ENCODE results near the gene ACTG1.

The ACTG1 gene

DNA sequence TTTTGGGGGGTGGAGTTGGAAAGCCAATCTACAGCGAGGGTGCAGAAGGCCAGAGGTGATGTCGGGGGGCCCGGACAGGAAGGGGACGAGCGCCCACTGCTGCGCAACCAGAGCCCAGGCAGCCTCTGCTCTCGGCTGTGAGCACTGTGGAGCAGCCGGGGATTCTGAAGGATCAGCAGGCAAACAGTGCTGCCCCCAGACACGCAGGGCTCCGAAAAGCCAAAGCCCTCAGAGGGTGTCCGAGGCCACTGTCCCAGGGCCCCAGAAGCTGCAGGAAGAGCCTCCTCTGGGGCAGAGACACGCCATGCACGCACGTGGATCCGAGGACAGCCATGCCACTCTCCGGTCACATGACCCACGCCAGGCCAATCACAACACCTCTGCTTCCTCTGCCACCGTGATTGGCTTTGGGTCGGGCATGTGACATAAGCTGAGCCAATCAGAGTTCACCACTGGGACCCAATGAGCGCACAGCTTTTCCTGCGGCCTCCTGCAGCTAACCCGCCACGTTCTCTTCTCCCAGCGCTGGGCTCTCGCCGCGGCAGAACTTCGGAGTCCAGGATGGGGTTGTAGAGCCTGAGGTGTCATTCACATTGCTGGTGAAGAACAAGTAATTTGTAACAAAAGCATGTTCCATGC lies 40.7 kb downstream of the ACTG1 start:
- no peak overlapping the region for H3K27ac ChIP-seq (ENCODE audit: low read length)
- no peaks in the 10 kb centered on the region for H3K27me3 ChIP-seq (ENCODE audit: low read depth, low read length)
- no peak overlapping the region for H3K4me3 ChIP-seq (ENCODE audit: low read depth in 1 of 2, low read length in 2 of 2)

DNA sequence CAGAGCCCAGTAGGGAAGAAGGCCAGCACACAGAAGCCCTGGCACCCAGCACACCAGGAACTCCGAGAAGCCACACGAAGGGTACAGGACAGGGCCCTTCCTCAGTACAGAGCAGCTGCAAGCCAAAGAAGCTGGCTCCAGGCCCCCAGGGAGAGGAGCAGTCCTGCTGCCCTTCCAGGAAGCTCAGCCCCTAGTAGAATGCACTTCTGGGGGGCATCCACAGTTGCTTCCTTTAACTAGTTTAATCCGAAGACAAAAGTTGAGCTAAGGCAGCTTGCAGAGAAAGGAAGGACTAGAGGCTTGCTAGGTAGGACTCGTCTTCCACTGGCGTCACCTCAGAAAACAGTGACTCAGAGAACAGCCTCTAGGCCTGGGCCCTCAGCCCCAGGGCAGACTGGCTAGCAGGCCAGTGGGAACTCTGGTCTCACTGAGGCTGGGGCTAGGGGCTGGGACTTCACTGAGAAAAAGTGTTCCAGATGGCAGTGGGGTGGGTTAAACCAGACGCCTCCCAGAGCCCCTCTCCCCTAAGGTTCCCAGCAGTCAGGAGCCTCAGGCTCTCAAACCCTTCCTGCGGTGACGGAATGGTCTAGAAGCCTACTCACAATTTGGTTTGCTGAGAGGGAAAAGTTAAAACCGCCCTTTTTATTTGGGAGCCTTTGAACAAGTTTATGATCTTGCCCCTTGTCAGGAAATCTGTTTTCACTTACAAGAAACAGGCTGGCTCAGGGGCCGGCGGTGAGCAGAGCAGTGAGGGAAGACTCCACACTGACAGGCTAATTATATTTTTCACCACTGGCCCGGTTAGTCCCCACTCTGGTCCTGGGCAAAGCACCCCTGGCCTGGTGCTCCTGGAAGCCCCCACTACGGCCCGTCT lies 41.4 kb downstream of the ACTG1 start:
- H3K4me1 ChIP-seq (ENCODE audit: control insufficient read depth in 1 of 2, insufficient read depth in 2 of 2, low read length in 2 of 2) = no peaks in the 10 kb centered on the region
- H3K4me3 ChIP-seq (ENCODE audit: low read depth in 1 of 2, low read length in 2 of 2) = no peak overlapping the region
- peaks cover 0 to 3% of the 10 kb centered on the region in 2 donors for H3K36me3 ChIP-seq (ENCODE audit: control insufficient read depth in 1 of 2, insufficient read depth in 2 of 2, low read length in 2 of 2)
- H3K9me3 ChIP-seq (ENCODE audit: control insufficient read depth in 1 of 2, low read length in 2 of 2) = no peaks in the 10 kb centered on the region
- H3K27ac ChIP-seq (ENCODE audit: low read length) = no peak overlapping the region
- no peaks in the 10 kb centered on the region for H3K27me3 ChIP-seq (ENCODE audit: low read depth, low read length)

More for the DNA sequence above, 40.7 kb downstream of the ACTG1 start:
- H3K9me3 ChIP-seq (ENCODE audit: control insufficient read depth in 1 of 2, low read length in 2 of 2) = no peaks in the 10 kb centered on the region
- H3K36me3 ChIP-seq (ENCODE audit: control insufficient read depth in 1 of 2, insufficient read depth in 2 of 2, low read length in 2 of 2) = no peaks in the 10 kb centered on the region
- no peaks in the 10 kb centered on the region for H3K4me1 ChIP-seq (ENCODE audit: control insufficient read depth in 1 of 2, insufficient read depth in 2 of 2, low read length in 2 of 2)

DNA sequence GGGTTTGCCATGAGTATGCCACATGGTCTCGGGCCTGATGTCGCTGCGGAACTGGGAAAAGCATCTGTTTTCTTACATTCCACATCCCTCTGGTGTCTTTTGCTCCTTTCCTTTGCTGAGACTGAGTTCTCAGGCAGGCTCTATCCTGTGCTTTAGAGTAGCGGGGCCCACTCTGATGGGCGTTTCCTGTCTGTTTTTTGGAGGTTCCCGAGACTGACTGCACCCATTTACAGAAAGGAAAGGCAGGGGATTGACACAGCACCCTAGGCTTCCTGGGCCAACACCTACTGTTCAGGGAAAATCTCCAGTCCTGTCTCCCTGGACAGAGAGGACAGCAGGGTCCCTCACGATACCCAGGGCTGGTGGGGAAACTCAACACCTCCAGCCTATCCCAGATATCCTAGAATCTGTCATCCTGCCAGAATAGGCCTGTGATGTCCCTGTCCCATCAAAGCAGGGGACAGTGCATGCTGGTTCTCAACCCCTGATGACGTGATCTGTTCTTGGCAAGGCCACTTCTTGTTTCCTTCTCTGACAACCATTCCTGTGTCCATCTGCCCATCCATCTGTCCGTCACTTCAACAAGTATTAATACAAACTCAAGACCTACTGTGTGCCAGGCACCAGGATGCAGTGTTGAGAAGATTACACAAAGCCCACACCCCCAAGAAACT lies 42.2 kb downstream of the ACTG1 start:
- Histone ChIP-seq H3K36me3 (ENCODE audit: control insufficient read depth in 1 of 2, insufficient read depth in 2 of 2, low read length in 2 of 2) (peaks cover 0 to 3% of the 10 kb centered on the region in 2 donors), H3K4me3 (ENCODE audit: low read depth in 1 of 2, low read length in 2 of 2) (no peak overlapping the region), H3K9me3 (ENCODE audit: control insufficient read depth in 1 of 2, low read length in 2 of 2) (no peaks in the 10 kb centered on the region), H3K27ac (ENCODE audit: low read length) (no peak overlapping the region), H3K4me1 (ENCODE audit: control insufficient read depth in 1 of 2, insufficient read depth in 2 of 2, low read length in 2 of 2) (no peaks in the 10 kb centered on the region), H3K27me3 (ENCODE audit: low read depth, low read length) (no peaks in the 10 kb centered on the region)

DNA sequence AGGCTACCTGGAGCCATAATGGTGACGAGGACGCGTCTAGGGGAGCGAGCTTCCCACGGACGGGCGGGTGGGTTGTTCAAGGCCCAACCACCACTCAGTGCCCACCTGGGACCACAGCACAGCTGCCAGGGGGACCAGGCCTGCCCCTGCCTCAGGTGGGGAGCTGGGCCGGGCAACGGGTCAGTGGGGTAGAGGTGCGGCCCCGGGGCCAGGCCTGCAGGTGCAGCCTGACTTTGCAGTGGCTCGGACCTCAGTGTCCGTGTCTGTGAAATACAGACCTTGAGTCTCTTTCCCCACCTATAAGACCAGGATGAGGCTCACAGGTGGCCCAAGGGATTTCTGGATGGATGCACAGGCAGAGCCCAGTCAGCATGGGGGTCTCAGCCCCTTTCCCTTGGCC lies 43.3 kb downstream of the ACTG1 start:
- Histone ChIP-seq H3K27me3 (ENCODE audit: low read depth, low read length) (no peaks in the 10 kb centered on the region), H3K4me1 (ENCODE audit: control insufficient read depth in 1 of 2, insufficient read depth in 2 of 2, low read length in 2 of 2) (no peaks in the 10 kb centered on the region), H3K36me3 (ENCODE audit: control insufficient read depth in 1 of 2, insufficient read depth in 2 of 2, low read length in 2 of 2) (peaks cover 0 to 11% of the 10 kb centered on the region in 2 donors), H3K27ac (ENCODE audit: low read length) (no peak overlapping the region), H3K9me3 (ENCODE audit: control insufficient read depth in 1 of 2, low read length in 2 of 2) (no peaks in the 10 kb centered on the region), H3K4me3 (ENCODE audit: low read depth in 1 of 2, low read length in 2 of 2) (no peak overlapping the region)

DNA sequence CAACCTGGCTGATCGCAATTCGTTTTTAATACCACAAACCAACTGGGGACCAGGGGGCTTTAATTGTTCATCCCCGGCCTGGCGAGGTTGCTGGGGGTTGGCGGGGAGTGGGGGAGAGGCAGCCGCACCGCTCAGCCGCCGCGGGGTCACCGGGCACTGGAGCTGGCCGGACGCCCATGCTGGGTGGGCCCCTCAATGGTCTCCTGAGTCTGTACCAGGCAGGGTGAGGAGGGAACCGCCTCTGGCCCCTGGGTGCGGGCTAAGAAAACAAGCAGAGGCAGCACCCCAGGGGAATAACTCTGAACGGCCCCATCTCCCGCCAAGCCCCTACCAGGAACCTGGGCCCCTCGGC lies 43.9 kb downstream of the ACTG1 start:
- Histone ChIP-seq H3K9me3 (ENCODE audit: control insufficient read depth in 1 of 2, low read length in 2 of 2) (no peaks in the 10 kb centered on the region), H3K4me1 (ENCODE audit: control insufficient read depth in 1 of 2, insufficient read depth in 2 of 2, low read length in 2 of 2) (no peaks in the 10 kb centered on the region), H3K27me3 (ENCODE audit: low read depth, low read length) (no peaks in the 10 kb centered on the region), H3K27ac (ENCODE audit: low read length) (no peak overlapping the region), H3K4me3 (ENCODE audit: low read depth in 1 of 2, low read length in 2 of 2) (no peak overlapping the region), H3K36me3 (ENCODE audit: control insufficient read depth in 1 of 2, insufficient read depth in 2 of 2, low read length in 2 of 2) (peaks cover 0 to 15% of the 10 kb centered on the region in 2 donors)

DNA sequence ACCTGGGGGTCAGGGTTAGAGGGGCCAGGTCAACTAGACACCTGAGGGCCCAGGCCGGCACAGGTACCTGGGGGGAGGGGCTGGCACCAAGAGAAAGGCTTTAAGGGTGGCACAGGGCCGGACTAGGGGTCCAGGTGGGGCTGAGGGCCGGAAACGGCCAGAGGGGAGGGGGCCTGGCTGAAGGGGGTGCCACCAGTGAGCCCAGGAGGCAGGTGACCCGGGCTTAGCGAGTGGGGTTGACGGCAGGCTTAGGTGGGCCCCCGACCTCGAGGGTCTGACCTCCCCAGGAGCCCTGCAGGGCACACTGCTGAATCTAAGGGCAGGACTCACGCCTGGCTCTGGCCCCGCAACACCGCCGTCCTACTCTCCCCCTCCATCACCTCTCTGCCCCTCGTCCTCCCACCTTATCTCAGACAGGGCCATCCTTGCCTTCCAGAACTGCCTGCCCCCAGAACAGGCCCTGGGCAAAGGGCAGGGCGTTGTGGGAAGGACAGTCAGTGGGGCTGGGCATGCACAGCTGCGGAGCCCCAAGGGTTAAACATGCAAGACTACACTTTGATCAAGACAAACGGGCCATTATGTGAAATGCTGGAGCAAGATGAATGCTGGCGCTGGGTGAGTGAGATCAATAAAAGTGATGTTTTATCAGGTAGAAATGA lies 44.4 kb downstream of the ACTG1 start:
- Histone ChIP-seq H3K36me3 (ENCODE audit: control insufficient read depth in 1 of 2, insufficient read depth in 2 of 2, low read length in 2 of 2) (peaks cover 0 to 20% of the 10 kb centered on the region in 2 donors), H3K9me3 (ENCODE audit: control insufficient read depth in 1 of 2, low read length in 2 of 2) (no peaks in the 10 kb centered on the region), H3K4me1 (ENCODE audit: control insufficient read depth in 1 of 2, insufficient read depth in 2 of 2, low read length in 2 of 2) (no peaks in the 10 kb centered on the region), H3K4me3 (ENCODE audit: low read depth in 1 of 2, low read length in 2 of 2) (no peak overlapping the region), H3K27ac (ENCODE audit: low read length) (no peak overlapping the region), H3K27me3 (ENCODE audit: low read depth, low read length) (no peaks in the 10 kb centered on the region)

DNA sequence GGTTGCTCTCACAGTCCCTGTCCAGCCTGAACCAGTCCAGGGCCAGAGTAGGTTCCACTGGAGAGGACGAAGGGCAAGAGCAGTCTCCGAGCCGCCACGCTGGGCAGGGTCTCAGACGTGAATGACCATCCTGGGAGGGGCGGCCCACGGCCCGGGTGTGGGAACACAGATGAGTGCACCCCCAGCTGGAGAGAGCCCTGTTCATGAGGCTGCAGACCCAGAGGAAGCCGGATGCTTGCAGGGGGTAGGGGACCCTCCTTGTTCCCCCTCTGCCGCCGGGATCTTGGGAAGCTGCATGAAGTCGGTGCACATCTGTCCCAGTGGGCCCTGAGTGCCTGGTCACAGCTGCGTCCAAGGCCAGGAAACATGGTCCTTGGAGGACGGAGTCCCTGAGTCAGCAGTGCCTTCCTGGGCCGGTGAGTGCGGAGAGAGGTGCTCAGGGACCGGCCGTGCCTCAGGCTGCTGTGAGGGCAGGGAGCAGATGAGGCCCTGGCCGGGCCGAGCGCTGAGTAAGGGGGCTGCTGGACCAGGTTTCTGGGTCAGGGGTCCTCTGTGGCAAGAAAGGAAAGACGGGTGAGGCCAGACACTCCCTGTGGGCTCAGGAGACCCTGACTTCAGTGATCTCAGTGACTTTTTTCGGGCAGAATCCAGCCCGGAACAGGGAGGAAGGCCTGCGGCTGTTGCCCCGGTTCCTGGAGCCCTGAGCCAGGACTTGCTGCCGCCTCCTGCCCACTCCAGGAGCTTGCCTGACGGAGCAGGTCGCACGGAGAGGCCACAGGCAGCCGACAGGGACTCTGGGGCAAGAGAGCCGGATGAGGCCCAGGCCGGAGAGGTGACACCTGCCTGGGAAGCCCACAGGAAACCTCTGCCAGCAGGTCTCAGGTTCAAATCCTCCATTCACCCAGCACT lies 45.8 kb downstream of the ACTG1 start:
- no peak overlapping the region for H3K27ac ChIP-seq (ENCODE audit: low read length)
- H3K36me3 ChIP-seq (ENCODE audit: control insufficient read depth in 1 of 2, insufficient read depth in 2 of 2, low read length in 2 of 2) = peaks cover 0 to 34% of the 10 kb centered on the region in 2 donors
- H3K4me3 ChIP-seq (ENCODE audit: low read depth in 1 of 2, low read length in 2 of 2) = no peak overlapping the region
- H3K27me3 ChIP-seq (ENCODE audit: low read depth, low read length) = no peaks in the 10 kb centered on the region
- H3K4me1 ChIP-seq (ENCODE audit: control insufficient read depth in 1 of 2, insufficient read depth in 2 of 2, low read length in 2 of 2) = no peaks in the 10 kb centered on the region
- H3K9me3 ChIP-seq (ENCODE audit: control insufficient read depth in 1 of 2, low read length in 2 of 2) = no peaks in the 10 kb centered on the region

DNA sequence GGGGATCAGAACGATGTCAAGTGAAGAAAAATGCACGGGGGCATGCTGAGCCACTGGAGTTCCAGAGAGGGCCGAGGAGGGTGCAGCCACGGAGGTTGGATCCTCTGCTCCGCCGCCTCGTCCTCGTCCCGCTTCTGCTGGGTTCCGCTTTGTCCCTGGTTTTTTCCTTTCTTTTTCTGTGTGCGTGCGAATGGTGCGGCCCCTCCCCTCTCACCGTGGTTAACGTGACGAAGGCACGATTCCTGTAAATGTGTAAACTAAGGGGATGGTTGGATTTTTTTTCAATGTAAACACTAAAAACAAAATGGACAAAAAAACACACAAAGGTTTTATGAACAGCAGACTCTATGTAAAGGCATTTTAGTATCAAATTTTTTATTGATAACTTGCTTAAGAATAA lies 46.7 kb downstream of the ACTG1 start:
- H3K27ac ChIP-seq (ENCODE audit: low read length) = no peak overlapping the region
- no peaks in the 10 kb centered on the region for H3K4me1 ChIP-seq (ENCODE audit: control insufficient read depth in 1 of 2, insufficient read depth in 2 of 2, low read length in 2 of 2)
- peaks cover 0 to 43% of the 10 kb centered on the region in 2 donors for H3K36me3 ChIP-seq (ENCODE audit: control insufficient read depth in 1 of 2, insufficient read depth in 2 of 2, low read length in 2 of 2)
- H3K9me3 ChIP-seq (ENCODE audit: control insufficient read depth in 1 of 2, low read length in 2 of 2) = no peaks in the 10 kb centered on the region
- H3K27me3 ChIP-seq (ENCODE audit: low read depth, low read length) = no peaks in the 10 kb centered on the region
- no peak overlapping the region for H3K4me3 ChIP-seq (ENCODE audit: low read depth in 1 of 2, low read length in 2 of 2)

DNA sequence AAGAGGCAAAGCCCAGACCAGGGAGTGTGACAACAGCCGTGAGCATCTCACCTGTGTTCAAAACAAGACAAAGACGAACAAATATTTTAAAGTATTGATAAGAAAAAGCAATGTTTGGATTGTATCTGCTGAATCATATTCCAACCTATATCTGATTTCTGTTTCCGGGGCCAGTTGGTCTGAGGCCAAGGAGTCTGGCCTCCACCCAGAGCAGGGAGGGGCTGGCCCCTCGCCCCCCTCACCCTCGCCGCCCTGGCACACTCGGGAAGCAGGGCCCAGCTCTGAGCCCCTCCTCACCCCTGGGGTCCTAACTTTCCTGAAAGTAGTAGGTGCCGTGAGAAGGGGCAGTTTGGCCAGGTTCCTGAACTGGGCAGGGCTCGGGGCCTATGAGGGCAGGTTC lies 48.0 kb downstream of the ACTG1 start:
- H3K27ac ChIP-seq (ENCODE audit: low read length) = no peak overlapping the region
- no peak overlapping the region for H3K4me3 ChIP-seq (ENCODE audit: low read depth in 1 of 2, low read length in 2 of 2)

DNA sequence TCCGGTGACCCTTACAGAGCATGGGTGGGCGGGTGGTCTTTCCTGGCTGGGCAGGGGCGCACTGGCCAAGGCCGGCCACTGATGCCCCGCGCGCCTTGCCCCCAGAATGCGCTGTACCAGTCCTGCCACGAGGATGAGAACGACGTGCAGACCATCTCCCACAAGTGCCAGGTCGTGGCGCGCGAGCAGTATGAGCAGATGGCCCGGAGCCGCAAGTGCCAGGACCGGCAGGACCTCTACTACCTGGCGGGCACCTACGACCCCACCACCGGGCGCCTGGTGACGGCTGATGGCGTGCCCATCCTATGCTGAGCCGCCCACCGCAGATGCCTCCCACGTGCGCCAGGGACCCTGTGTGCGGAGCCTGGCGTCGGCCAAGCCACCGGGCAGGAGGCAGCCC lies 49.1 kb downstream of the ACTG1 start:
- no peaks in the 10 kb centered on the region for H3K27me3 ChIP-seq (ENCODE audit: low read depth, low read length)
- no peaks in the 10 kb centered on the region for H3K4me1 ChIP-seq (ENCODE audit: control insufficient read depth in 1 of 2, insufficient read depth in 2 of 2, low read length in 2 of 2)
- H3K4me3 ChIP-seq (ENCODE audit: low read depth in 1 of 2, low read length in 2 of 2) = no peak overlapping the region
- peaks cover 0 to 64% of the 10 kb centered on the region in 2 donors for H3K36me3 ChIP-seq (ENCODE audit: control insufficient read depth in 1 of 2, insufficient read depth in 2 of 2, low read length in 2 of 2)
- no peak overlapping the region for H3K27ac ChIP-seq (ENCODE audit: low read length)
- H3K9me3 ChIP-seq (ENCODE audit: control insufficient read depth in 1 of 2, low read length in 2 of 2) = no peaks in the 10 kb centered on the region

More for the DNA sequence above, 48.0 kb downstream of the ACTG1 start:
- no peaks in the 10 kb centered on the region for H3K9me3 ChIP-seq (ENCODE audit: control insufficient read depth in 1 of 2, low read length in 2 of 2)
- H3K36me3 ChIP-seq (ENCODE audit: control insufficient read depth in 1 of 2, insufficient read depth in 2 of 2, low read length in 2 of 2) = peaks cover 0 to 55% of the 10 kb centered on the region in 2 donors
- H3K4me1 ChIP-seq (ENCODE audit: control insufficient read depth in 1 of 2, insufficient read depth in 2 of 2, low read length in 2 of 2) = no peaks in the 10 kb centered on the region
- H3K27me3 ChIP-seq (ENCODE audit: low read depth, low read length) = no peaks in the 10 kb centered on the region

Data from muscle layer of duodenum (tissue), 2 donors.